Hepatocyte (in vitro differentiated cells): Measurements from ENCODE around the gene SLC19A3.
A peak's percentile ranks its signal among the peaks of the same experiment; 100 is the strongest.

Source experiments
- CTCF ChIP-seq: fragments of 200-600 bp; sonication (generic); IDR thresholded peaks from 2 replicates; pipeline ENCODE4 v1.5.1; 2016; ENCODE audit warnings: antibody characterized with exemption, mild to moderate bottlenecking; ENCODE audit not compliant: poor library complexity
- EZH2phosphoT487 ChIP-seq: fragments of 200-600 bp; sonication (generic); IDR thresholded peaks from one replicate; pipeline ENCODE4 v1.6.1; 2018; ENCODE audit warnings: antibody characterized with exemption, mild to moderate bottlenecking, low read depth, moderate library complexity; ENCODE audit not compliant: unreplicated experiment, severe bottlenecking

- TF ChIP-seq EZH2phosphoT487 (no peak), CTCF (peak; percentile 95)
Observed at GRCh38 chr2:227766373-227766883, 48.6 kb upstream of the SLC19A3 start.
